Germinal center (tissue), 1 donor: Measurements from ENCODE around the gene PA2G4.
"Not testable (repeated sequence)": the region's sequence is repeated elsewhere in the genome, so short reads cannot be mapped to it uniquely, and the experiment has no call there.

Source experiments
- DNase-seq: peaks from one replicate; pipeline ENCODE4 v3.0.0; 2012; ENCODE audit warnings: mixed read lengths, low spot score

PA2G4 gene

DNA sequence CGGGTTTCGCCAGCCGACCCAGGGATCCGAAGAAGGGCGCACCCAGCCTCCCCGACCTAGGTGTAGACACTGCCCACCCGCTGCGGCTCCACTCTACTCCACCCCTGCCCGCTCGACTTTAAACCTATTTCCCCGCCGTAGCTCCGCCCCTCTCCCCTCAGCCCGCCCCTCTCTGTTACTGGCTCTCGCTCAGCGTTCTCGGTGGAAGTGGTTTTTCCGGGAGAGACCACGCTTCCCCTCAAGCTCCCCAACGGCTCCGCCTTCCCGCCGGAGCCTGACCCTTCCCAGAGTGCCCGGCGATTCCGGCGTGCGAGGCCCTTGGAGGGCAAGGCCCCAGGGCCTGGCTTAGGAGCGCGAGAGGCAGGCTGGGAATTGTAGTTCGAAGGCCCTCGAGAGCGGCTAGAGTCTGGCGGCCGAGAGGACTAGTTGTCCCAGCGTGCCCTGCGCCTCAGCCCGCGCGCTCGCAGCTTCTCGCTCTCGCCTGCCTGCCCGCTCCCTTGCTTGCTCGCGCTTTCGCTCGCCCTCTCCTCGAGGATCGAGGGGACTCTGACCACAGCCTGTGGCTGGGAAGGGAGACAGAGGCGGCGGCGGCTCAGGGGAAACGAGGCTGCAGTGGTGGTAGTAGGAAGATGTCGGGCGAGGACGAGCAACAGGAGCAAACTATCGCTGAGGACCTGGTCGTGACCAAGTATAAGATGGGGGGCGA lies at the start of gene PA2G4:
PA2G4 (plus strand) TSS at position 451 of the 706 bp plus-strand sequence; CDS start at position 630, 179 bp downstream.
- peak; percentile 92 for DNase-seq

DNA sequence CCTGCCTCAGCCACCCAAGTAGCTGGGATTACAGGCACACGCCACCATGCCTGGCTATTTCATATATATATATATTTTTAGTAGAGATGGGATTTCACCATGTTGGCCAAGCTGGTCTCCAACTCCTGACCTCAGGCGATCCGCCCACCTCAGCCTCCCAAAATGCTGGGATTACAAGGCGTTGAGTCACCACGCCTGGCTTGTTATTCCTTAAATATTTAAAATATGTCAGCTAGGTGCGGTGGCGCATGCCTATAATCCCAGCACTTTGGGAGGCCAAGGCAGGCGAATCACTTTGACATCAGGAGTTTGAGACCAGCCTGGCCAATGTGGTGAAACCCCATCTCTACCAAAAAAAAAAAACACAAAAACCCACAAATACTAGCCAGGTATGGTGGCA lies 44.4 kb upstream of the PA2G4 start:
- DNase-seq, result not testable (repeated sequence)

DNA sequence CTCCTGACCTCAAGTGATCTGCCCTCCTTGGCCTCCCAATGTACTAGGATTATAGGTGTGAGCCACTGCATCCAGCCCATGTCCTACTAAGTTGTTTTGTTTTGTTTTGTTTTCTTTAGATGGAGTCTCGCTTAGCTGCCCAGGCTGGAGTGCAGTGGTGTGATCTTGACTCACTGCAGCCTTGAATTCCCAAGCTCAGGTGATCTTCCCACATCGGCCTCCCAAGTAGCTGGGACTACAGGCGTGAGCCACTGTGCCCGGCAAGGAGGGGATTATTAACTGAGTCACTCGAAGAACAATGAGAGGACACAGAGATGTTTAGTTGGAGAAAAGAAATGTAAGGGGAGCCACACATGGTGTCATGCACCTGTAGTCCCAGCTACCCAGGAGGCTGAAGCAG lies 42.4 kb upstream of the PA2G4 start:
- DNase-seq, result no peak

DNA sequence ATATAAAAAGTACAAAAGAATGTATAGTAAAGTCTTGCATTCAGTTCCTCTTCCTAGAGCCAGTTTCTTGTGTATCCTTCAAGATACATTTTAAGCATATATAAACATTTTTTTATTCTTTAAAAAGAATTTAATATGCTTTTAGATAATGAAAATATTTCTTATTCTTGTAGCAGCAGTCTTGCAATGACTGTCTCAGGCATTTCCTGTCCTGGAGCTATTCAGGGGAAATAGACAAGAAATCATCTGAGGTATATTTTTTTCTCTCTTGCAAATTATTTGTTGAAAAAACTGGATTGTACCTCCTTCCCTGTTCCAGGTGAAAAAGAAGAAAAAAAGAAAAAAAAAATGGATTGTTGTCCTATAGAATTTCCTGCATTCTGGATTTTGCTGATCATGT lies 41.4 kb upstream of the PA2G4 start:
- no peak for DNase-seq

DNA sequence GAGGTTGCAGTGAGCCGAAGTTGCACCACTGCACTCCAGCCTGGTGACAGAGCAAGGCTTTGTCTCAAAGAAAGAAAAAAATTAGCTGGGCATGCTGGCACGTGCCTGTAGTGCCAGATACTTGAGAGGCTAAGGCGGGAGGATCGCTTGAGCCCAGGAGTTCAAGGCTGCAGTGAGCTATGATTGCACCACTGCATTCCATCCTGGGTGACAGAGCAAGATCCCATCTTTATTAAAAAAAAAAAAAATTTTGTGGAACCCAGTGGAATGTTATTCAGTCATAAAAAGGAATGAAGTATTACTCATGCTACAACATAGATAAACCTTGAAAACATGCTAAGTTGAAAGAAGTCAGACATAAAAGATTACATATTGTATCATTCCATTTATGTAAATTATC lies 32.7 kb upstream of the PA2G4 start:
- no peak for DNase-seq

DNA sequence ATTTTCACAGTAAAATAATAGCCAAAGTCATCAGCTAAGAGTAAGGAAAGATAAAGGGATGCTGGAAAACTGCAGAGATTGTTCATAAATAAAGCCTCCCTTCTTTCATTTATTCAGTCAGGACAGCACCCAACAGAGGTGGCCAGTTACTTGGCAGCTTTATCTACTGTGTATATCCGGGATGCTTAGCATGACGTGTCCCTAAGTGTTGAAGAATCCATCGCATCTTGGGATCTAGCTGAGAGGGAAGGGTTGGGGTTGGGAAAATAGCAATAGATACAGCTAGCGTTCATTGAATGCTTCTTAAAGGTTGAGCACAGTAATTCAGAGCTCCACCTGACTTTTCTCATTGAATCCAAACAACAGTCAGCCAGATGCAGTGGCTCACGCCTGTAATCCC lies 30.0 kb upstream of the PA2G4 start:
- no peak for DNase-seq

DNA sequence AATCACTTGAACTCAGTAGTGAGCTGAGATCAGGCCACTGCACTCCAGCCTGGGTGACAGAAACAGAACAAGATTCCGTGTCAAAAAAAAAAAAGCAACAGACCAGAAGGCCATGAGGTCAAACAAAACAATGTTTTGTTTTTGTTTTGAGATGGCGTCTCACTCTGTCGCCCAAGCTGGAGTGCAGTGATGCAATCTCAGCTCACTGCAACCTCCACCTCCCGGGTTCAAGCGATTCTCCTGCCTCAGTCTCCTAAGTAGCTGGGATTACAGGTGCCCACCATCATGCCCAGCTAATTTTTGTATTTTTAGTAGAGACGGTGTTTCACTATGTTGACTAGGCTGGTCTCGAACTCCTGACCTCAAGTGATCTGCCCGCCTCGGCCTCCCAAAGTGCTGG lies 26.4 kb upstream of the PA2G4 start:
- DNase-seq, result not testable (repeated sequence)

DNA sequence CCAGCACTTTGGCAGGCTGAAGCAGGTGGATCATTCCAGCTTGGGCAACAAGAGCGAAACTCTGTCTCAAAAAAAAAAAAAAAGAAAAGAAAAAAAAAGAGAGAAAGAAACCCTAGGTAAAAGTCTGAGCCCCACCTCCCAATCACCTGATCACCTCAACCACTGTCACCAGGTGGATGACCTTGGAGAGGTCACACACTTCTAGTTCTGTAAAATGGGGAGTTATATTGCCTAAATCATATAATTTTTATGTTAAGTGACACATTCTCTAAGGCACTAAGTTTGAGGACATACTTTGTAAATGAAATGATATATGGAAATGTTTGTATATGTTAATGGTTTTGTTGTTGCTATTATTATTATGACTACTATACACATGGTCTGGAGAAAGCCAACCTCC lies 25.9 kb upstream of the PA2G4 start:
- DNase-seq, result no peak

DNA sequence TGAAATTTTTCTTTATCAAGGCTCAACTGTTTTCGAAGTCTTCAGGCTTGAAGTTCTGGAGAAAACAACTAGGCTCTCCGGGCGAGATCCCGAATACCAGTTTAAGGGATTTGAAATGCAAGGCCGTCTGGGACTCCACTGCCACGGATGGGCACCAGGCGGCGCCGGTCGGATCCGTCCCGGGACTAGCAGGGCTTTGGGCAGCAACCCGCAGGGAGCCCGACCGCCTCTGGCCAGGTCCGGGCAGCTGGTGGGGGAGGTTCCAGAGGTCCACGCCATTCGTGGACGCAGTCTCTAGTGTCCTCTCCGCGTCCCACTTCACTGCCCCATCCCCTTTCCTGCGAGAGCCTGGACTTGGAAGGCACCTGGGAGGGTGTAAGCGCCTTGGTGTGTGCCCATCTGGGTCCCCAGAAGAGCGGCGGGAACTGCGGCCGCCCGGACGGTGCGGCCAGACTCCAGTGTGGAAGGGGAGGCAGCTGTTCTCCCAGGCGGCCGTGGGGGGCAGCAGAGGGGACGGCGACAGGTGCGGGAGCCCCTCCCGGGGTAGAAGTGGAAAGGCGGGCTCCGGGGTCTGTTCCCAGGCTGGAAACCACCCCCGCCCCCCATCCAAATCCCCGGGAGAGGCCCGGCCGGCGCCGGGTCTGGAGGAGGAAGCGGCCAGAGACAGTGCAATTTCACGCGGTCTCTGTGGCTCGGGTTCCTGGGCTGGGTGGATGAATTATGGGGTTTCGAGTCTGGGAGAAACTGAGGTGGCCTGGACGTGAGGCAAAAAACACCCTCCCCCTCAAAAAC lies 25.2 kb upstream of the PA2G4 start:
- peak; percentile 81 for DNase-seq

DNA sequence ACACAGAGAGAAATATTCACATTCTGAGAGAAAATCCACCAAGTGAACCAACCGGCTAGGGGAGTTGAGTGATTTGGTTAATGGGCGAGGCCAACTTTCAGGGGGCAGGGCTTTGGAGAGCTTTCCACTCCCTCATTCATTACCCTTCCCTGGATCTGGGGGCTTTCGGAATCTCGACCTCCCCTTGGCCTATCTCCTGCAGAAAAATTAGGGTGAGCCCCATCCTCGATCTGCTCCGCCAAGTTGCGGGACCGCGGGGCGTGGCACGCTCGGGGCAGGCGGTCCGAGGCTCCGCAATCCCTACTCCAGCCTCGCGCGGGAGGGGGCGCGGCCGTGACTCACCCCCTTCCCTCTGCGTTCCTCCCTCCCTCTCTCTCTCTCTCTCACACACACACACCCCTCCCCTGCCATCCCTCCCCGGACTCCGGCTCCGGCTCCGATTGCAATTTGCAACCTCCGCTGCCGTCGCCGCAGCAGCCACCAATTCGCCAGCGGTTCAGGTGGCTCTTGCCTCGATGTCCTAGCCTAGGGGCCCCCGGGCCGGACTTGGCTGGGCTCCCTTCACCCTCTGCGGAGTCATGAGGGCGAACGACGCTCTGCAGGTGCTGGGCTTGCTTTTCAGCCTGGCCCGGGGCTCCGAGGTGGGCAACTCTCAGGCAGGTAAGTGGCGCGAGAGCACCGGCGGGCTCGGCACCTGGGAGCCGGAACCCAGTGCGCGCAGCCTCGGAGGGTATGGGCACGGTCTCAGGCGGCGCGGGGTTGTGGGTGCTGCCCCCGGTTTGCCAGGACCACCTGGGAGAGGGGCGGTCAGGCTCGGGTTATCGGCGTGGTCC lies 24.4 kb upstream of the PA2G4 start, which contains the start of gene ERBB3:
ERBB3 (plus strand) TSS at position 443 of the 833 bp plus-strand sequence; CDS start at position 579, 136 bp downstream.
- peak; percentile 57 for DNase-seq

DNA sequence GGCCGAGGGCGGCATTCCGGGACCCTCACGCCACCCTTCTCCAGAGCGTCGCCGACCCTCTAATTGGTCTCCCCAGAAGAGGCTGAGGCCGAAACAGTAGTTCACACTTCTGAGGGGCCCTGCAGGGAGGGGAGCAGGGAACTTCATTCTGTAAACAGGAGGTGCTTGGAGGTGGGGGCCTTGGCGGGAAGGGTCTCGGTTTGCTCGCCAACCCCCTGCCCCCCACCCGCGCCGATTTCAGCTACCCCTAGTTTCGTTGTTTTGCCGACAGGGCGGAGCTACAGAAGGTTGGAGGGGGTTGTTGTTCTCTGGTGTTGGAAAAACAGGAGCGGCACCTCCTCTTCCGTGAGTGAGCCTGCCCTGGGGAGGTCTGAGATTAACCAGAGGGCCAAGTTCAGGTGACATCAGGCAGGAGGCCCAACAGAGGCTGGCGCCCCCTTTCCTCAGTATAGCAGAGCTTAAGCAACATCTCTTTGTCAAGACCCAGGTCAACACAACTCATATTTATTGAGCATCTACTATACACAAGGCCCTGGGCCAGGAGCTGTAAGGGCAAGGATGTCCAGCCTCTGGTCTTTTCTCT lies 23.7 kb upstream of the PA2G4 start:
- no peak for DNase-seq

DNA sequence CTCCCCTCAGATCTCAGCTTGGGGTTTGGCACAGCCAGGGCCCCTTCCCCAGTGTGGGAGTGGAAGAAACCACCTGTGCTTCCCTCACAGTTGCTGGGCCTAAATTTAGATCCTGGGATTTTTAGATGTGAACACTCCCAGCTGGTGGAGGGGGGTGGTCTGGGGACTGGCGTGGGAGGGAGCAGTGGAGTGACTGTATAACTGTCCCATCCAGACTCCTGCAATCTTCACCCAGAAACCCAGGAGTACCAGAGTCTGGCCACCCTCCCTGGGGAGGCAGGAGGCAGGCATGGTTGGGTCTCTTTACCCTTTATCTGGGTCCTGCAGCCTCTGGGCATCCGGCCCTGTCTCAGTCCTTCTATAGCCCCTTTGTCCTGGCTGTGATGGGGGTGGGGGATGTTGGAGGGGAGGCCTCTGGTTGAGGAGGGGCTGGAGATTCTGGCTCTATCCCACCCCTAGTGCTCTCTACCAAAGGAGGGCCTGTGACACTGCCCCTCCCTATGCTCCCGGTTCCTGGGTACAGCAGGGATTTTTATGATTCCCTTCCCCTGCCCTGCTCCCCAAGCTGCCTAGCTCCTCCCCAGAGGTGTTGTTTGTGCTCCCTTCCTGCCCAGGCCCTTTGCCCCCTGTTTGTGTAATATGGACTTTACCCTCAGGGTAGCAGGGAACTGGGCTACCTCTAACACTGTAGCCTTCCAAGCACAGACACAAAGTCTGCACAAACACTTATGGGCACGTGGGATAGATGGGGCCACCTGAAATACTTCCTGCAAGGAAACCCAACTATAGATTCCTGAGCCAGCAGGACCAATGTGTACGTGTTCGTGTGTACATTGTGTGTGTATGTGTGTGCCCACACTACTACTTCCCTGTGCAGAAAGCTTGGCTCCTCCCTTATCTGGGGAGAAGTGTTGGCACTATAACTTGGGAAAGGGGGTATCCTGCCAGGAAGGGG lies 22.7 kb upstream of the PA2G4 start:
- DNase-seq, result no peak

DNA sequence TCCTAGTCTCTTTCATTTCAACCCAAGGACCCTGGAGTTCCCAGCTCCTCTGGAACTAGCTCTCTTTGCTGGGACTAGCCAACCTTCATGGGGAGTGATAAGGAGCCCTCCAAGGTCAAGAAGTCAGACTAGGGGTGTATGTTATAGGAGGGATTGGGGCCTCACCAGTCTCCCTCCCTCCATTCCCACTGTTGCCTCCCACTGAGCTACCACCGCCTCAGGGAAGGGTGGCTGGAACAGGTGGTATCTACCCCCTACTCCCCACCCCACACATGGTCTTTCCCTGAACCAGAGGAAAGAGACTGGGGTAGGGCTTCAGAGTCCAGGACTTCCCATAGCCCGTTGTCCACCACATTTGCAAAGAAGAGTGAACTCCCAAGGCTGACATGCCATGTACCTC lies 22.0 kb upstream of the PA2G4 start:
- DNase-seq, result no peak

DNA sequence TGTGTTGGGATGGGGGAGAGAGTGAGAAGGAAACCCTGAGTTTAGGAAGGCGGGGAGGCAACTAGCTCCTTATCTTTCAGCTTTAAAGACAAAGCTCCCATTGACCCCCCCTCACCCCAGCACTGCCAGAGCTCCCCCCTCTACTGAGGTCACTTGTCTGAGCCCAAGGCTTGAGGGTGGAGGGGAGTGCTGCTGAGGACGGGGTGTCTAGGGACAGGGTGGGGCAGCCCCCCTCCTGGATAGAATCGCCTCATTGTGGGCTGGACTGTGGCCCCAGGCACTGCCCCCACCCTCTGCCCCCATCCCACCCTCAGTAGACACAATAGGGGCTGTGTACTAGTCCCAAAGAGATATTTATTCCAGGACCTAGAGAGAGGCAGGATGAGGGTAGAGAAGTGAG lies 21.4 kb upstream of the PA2G4 start:
- no peak for DNase-seq

DNA sequence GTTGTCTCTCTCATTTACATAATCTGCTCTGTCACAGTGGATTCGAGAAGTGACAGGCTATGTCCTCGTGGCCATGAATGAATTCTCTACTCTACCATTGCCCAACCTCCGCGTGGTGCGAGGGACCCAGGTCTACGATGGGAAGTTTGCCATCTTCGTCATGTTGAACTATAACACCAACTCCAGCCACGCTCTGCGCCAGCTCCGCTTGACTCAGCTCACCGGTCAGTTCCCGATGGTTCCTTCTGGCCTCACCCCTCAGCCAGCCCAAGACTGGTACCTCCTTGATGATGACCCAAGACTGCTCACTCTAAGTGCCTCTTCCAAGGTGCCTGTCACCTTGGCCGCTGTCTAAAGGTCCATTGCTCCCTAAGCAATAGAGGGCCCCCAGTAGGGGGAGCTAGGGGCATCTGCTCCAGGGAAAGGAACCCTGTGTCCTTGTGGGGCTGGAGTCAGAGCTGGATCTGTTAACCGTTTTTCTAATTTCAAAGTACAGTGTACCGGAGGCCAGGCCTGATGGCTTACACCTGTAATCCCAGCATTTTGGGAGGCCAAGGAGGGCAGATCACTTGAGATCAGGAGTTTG lies 19.3 kb upstream of the PA2G4 start:
- DNase-seq, result no peak

DNA sequence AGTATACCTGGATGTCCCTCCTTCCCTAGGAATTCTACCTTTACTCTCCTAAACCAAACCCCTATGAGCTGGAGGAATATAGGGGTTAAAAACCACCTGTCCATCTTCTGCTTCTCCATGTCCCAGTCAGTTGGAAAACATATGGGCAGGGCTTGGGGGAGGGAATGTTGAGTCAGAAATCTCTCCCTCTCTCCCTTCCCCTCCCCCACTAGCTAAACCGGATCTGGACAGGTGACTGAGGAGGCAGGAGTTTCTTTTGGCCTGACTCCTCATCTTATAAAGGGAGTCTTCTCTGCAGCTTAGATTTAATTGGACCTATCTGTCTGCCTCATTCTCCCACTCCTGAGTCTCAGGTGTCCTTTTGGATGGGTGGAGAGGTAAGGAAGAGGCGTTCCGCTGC lies 18.3 kb upstream of the PA2G4 start:
- DNase-seq, result no peak

DNA sequence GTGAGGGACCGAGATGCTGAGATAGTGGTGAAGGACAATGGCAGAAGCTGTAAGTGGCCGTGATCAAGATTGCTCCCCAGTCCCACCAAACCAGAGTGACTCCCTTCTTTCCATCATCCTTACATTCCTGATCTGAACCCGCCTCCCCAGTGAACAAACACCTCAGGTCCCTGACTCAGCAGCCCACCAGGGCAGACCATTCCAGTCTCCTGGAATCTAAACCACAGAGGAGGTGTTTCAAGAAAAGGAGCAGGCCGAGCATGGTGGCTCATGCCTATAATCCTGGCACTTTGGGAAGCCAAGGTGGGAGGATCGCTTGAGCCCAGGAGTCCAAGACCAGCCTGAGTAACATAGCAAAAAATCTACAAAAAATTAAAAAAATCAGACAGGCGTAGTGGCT lies 17.8 kb upstream of the PA2G4 start:
- no peak for DNase-seq

DNA sequence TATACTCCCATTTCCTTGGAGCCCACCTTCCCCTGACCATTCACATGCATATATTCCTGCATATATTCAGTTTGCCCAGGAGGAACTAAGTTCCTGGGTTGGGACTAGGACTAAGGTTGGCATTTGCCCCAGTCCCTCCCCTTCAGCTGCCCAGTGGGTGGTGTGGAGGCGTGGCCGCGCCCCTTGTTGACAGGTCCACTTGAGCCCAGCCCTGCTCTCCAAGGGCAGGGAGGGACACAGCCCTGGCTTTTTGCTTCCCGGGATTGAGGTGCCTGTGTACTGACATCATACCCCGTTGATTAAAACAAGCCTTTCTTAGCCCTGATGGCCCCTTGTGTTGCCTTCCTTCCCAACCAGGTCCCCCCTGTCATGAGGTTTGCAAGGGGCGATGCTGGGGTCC lies 17.1 kb upstream of the PA2G4 start:
- DNase-seq, result no peak

DNA sequence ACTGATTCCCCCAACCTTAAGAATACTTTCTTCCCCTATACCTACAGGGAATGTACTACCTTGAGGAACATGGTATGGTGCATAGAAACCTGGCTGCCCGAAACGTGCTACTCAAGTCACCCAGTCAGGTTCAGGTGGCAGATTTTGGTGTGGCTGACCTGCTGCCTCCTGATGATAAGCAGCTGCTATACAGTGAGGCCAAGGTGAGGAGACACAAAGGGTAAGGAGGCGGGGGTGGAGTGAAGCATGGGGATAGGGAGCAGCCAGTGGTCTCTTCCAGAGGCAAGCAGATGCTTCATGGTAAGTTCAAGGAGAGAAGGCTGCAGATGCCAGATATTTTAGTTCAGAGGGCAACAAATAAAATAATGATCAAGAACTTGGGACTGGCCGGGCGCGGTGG lies 6.6 kb upstream of the PA2G4 start:
- DNase-seq, result no peak

DNA sequence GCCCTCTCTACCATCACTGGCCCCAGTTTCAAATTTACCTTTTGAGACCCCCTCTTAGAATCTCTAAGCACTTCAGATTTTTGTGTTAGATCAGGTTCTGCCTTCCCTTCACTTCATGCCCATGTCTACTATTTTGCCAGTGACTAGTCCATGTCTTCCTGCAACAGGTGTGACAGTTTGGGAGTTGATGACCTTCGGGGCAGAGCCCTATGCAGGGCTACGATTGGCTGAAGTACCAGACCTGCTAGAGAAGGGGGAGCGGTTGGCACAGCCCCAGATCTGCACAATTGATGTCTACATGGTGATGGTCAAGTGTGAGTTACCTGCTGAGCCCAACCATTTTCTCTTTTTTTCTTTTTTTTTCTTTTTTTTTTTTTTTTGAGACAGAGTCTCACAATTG lies 5.8 kb upstream of the PA2G4 start:
- DNase-seq, result no peak

DNA sequence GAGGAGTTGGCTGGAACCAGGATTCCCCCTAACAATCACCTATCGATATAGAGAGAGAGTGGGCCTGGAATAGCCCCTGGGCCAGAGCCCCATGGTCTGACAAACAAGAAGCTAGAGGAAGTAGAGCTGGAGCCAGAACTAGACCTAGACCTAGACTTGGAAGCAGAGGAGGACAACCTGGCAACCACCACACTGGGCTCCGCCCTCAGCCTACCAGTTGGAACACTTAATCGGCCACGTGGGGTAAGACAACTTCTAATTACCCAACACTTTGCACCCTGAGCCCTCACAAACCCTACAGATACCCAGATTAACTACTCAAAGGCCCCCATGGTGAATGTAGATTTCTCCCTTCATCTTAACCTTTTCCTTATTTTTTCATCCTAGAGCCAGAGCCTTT lies 4.6 kb upstream of the PA2G4 start:
- DNase-seq, result no peak
